ENCODE measurements around the gene HRNR.

DNA sequence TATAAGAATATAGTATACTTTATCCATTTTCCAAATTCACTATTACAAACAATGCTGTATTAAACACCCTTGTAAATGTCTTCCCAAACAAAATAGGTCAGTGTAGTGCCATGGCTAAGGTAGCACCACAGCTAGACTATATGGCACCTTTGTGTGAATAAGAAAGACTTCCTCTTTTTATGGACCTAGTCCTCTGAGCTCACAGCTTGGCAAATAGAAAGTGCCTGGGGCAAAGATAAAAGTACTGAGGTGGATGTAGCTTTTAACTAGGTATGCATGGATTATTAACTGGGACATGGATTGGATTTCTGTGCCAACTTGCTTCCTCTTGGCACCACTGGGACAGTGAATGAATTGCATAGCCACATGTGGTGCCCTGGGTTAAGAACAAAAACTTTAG lies 25.0 kb downstream of the HRNR start:
- no peak for TF ChIP-seq CTCF (IDR thresholded peaks at IDR 0.05)
- no peak for TF ChIP-seq POLR2A (IDR thresholded peaks at IDR 0.05)
- TF ChIP-seq EP300 (IDR thresholded peaks at IDR 0.05) = no peak

Data from ovary (tissue), 3 donors.